RPMI8226 (cell line): ENCODE measurements around the gene P2RX3.

Experiments
- DNase-seq: peaks from one replicate; pipeline ENCODE4 v3.0.0-alpha.2; 2015

The P2RX3 gene

DNA sequence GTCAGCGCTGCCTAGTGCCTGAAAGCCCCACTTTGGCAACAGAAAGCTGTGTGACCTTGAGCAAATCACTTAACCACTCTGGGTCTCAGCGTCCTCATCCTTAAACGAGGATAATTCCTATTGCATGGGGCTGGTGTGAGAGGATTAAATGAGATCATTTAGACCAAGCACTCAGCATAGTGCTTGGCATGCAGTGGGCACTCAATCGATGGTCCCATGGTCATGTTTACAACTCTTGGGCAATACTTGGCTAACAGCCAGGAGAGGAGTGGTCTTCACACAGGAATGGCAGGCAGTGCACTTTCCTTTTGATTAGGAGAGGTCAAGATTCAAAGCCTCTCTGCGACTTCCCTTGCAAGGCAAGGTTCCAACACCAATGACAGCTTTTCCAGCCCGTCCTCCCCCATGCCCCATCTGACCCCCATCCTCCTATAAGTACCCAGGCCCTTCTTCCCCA lies 27.5 kb upstream of the P2RX3 start:
- DNase-seq: no peak

DNA sequence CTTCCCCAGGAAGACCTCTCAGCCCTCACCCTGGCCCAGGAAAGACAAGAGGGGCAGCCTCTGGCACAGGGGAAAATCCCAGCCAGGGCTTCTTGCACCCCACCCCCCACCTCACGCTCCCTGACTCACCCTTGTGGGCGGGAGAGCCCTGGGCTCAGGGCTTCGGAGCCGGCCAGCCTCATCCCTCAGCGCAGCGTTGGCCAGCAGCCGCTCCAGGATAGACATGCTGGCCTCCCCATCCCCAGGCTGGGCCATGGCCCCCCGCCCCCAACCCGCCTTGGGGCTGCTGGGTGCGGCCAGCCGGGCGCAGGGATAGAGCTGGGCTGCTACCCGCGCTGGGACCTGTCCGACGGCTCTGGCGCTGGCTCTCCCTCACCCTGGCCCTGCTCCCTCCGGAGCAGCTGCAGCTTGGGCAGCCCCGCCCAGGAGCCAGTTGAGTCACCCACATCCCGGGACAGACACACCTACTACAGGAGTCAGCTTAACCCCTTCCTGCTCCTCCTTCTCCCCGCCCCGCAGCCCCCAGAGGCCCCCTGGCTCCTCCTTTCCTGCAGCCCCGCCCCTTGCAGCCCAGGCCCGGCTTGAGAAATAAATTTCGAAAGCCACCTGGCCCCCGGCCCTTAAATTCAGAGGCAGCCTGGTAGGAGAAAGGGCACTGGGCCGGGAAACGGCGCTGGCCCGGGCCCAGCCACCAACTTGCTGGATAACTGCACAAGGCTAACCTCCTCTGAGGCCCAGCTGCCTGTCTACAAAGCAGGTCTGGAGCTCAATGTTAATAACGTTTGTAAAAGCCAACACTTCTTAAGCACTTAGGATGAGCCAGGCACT lies 26.8 kb upstream of the P2RX3 start:
- DNase-seq: no peak

DNA sequence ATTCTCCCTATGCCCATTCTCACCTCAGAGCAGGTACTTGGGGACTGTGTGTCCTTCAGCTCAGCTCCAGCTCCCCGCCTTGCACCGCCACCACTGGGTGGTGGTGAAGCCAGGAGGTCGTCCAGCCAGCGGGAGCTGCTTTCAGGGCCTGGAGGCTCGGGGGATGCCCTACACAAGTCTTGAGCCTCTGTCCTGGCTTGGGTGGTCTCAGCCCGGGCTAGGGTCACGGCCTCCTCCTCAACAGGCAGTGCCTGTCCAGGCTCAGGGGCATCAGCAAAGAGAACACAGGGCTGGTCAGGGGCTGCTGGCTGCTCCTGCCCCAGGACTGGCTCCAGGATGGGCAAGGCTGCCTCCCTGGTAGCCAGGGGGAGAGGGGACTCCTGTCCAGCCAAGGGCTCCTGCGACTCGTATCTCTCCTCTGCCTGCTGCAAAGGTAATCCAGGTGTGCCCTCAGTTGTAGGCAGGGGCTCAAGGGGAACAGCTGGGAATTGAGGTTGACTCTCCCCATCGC lies 25.6 kb upstream of the P2RX3 start:
- DNase-seq: no peak

DNA sequence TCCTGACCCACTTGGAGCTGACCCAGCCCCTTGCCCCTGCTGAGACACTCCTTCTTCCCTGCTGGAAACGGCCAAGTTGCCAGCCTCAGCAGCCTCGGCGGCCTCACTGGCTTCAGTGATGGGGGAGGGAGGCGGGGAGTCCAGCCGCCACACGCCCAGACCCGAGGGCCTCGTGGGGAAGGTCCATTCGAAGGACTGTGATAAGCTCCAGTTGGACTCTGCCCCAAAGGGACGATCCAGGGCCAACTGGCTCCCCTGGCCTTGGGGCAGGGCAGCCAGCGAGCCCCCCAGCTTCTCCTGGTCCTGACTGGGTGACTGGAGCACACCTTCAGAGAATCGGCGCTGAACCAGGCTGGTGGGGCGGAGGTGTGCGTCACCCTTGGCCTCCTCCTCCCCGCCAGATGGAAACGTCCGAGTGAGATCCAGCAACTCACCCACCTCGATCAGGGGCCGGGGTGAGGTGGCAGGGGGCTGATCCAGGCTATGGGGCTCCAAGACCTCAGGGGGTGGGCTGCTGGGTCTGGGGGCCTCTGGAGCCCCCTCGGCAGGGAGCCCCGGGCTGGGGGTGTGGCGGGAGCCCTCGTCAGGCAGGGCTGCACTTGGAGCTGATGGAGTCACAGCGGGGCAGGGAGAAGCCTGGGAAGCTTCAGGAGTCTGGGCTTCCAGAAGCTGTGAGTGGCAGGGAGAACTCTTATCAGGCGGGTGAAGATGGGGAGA lies 24.9 kb upstream of the P2RX3 start:
- no peak for DNase-seq

DNA sequence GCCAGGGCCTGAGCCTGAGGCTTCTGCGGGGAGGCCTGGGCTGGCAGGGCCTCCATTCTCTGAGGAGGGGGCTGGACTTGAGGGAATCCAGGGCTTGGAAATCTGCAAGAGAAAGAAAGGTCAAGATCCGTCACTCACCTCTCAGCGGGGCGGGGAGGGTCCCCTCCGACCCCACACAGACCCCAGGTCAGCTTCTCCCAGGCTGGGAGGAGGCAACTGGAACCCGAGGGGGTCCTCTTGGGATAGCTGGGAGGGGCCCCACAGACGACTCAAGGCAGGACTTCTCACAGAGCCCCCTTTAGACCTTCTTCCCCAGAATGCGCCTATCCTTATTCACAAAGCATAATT lies 24.4 kb upstream of the P2RX3 start:
- no peak for DNase-seq

DNA sequence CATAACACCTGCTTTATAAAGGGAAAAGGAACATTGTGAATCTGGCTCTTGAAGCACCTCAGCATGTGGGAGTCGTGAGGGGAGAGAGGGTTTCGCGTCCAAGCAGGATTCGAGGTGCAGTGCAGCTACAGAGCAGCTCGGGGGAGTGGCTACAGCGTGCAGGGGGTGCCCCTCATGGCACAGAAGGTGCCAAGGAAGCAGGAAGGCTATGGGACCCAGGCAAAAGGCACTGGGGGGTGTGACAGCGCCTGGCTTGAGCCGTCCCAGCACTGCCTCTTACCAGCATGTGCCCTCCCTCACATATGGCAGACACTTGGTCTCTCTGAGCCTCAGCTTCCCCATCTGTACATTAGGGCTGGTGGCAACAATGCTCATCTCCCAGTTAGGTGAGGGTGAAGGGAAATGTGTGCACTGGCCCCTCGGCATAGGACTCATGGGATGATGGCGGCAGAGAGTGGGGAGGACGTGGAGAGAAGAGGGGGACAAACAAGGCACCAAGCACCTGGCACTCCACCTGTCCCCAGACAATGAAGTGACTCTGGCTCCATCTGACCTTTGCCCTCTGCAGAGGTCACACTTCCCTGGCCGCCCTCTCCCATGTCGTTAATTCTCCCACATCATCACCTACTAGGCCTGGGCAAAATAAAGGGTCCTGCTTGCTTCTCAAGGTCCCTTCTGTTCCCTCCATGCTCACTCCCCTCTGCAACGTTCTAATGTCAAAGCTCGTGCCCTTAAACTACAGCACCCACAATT lies 23.8 kb upstream of the P2RX3 start:
- no peak for DNase-seq

DNA sequence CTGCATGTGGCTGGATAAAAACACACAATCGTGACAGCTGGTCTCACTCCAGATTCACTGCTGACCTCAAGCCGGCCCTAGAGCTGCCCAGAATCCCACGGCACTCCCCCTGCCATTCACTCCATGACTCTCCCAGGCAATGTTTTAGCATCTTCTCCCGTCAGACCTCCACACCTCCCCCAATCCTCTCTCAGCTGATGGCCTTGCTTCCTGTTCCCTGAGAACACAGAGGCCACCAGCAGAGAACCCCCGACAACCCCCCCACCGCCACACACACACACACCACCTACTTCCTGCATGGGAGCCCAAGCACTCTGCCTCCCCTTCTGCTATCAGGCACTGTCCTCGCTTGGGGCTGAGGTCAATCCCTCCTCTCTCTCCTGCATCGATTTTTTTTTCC lies 22.7 kb upstream of the P2RX3 start:
- no peak for DNase-seq

DNA sequence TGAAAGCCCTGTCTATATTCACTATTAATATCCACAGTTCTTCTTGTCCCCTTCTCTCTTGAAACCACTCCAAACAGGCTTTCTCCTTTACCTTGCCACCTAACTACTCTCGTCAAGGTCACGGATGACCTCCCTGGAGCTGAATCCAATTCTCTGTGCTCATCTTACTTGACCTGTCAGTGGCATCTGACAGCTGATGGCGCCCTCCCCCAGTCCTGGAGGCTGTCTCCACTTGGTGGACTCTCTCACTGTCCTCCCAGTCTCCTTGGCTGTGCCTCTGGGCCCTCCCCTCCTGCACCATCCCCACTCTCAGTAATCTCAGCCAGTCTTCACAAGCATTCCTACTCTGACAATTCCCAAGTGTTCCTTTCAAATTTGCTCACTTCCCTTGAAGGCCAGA lies 22.1 kb upstream of the P2RX3 start:
- no peak for DNase-seq

DNA sequence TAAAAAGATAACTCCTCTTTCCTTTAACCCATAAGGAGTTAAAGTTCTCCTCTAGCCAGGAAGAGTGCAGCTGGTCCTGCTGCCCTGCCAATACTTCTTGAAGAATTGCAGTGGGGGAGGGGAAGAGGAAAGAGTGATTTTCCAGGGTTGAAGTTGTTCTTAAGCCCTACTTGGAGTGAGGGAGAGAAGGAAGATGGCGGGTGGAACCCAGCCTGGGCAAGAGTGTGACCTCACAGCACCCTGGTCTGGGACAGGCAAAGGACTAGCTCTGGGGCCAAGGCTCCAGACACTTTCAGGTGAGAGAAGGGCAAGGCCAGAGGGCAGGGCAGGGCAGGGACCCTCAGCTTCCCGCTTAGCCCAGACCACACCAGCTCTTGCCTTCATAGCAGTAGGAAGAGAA lies 20.0 kb upstream of the P2RX3 start:
- no peak for DNase-seq

DNA sequence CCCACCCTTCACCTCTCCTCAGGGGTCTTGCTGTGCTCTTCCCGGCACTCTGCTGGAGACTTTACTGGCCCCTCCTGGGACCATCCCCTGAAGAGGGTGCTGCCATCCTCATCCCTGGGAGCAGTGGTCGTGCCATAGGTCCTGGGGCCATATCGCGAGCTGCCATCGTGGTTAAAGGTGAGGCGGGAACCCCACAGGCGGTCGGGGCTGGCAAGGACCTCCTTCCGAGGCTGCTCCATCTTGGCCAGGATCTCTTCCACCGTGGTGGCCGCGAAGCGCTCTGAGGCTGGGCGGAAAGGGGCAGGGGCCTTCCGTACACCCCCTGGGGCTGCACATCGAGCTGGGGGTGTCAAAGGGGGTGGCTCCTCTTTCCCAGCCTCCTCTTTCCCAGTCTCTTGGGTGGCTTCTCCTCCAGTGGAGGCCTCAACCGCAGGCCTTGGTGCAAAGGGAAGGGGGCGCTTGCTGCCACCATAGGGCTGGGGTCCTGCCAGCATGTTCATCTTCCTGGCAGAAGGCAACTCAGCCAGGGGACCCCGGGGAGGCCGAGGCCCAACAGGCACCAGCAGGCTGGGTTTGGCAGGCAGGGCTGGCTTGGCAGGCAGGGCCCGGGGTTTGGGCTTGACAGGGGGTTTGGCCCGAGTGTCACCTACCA lies 18.0 kb upstream of the P2RX3 start:
- no peak for DNase-seq

DNA sequence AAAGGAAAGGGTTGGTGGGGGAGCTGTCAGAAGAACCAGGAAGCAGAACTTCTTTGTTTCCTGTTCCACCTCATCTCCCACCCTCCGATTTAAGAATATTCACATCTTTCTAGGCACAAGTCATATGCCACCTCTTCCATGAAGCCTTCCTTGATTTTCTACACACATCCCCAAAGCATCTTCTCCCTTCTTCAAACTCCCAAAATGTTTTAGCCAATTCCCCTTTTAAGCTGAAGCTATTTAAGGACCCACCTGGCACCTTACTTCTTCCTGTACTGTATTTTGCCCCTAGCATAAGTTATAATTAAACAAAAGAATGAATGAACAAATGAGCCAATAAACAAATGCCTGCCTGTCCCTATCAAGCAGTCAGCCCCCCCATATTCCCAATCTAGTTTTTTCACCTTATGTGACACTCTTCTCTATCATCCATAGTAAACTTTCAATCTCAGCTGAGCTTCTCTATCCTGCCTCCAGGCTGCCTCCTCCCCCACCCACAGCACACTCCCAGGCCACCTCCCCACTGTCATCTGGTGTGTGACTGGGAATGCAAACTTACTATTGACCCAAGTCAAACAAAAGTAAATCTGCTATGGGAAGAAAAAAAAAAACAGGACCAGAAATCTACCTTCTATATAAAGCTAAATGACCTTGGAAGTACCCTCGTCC lies 17.3 kb upstream of the P2RX3 start:
- no peak for DNase-seq

DNA sequence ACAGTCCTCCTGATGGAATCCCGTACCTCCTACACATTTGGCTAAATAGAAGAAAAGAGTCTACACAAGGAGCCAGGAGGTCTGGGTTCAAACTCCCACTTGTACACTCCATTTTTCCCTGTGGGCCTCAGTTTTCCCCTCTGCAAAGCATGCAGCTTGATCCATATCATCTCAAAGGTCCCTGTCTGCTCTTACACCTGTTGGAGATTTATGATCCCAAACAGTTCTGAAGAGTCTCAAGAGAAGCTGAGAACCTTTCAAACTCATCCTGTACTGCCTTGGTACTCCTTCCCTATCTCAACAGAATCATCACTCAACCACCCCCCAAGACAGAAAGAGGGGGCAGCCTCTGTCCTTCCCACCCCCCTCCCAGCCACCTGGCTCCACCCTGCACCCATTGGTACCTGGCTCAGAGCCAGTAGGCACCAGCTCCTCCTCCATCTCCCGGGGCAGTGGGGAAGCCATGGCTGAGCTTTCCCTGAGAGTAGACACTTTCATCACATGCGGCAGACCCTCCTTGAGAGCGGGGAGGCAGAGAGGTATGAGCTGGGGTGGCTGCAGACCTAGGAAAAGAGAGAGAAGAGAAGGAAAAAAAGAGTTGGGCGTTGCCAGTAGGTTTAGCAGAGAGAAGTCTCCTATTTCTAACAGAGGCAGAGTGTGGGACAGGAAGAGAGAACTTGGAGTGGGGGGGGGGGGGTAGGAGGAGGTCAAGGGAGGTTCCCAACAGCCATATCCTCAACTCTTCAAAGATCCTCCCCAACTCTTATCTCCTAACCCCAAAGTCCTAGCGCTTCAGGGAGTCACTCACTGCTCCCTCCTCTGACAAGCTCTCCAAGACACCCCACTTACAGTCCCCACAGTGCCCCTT lies 16.5 kb upstream of the P2RX3 start:
- DNase-seq: no peak

DNA sequence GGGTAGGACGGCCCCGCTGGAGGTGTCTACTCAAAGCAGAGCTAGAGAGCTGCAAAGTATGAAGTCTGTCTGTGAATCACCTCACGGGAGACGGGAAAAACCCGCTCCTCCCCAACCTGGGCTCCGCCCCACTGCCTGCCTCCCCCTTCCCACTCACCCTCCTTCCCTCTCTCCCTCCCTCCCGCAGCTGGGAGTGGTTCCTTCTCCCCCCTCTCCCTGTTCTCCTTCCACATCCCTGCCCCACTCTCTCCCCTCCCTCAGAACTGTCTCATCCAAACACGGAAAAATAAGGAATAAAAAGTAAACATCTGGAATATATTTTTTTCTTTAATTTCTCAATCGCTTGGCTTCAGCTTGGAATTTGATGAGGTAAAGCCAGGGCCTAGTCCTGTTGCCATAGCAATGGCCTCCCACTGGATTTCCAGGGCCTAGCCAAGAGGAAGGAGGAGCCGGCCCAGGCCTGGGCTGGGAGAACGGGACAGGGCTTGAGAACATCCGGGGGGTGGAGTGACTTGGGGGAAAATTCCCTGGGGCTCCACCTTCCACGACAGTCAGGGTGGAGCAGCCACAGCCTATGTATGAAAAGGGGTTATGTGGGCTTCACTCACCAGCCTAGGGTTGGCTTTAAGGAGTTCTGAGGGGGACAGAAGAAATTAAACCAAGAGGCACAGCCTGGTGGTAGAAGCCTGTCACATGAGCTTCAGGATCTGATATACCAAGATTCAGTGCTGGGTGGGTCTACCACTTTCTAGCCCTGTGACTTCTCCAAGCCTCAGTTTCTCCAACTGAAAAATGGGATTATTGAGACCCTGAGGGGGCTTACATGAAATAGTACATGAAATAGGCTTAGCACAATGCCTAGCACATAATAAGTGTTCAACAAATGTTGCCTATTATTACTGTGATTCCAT lies 15.6 kb upstream of the P2RX3 start:
- DNase-seq: no peak

DNA sequence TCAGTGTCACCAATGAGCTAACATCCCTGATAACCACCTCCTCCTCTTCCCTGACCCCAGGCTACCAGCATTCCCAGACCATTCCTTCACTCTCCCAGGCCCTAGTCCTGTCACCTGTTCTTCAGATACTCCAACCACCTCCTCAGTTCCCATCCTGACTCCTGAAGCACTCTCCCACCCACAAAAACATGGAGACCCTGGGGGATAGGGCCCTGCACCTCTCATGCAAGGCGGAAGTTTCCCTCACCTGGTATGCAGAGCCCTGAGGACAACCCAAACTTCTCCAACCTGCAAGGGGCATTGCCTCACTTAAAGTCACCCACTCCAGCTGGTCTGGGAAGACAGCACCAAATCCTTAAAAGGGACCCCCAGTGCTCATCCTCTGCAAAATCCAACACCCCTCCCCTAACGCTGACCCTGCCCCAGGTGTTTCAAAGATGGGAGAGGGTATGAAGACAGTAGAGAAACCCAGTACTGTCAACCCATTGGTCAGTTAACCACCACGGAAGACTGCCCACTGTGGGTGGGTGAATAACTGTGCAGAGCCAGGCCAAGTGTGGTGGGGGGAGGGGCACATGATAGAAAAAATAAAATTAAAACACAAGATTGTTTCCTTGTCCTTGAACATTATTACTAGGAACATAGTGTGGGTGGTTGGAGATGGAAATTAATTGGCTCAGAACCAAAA lies 14.8 kb upstream of the P2RX3 start:
- no peak for DNase-seq

DNA sequence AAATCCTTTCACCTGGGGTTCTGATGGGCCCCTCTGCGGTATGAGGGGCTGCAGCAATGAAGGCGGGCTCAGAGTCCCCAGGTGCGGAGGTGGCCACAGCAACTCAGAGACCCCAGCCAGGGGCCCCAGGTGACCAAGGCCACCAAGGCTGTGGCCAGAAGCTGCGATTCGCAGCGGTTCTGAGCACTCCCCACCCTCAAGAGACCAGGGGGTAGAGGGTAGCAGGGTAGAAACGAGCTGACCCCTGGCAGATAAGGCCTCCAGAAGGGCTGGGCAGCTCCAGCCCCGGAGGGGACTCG lies 14.3 kb upstream of the P2RX3 start:
- DNase-seq: no peak

DNA sequence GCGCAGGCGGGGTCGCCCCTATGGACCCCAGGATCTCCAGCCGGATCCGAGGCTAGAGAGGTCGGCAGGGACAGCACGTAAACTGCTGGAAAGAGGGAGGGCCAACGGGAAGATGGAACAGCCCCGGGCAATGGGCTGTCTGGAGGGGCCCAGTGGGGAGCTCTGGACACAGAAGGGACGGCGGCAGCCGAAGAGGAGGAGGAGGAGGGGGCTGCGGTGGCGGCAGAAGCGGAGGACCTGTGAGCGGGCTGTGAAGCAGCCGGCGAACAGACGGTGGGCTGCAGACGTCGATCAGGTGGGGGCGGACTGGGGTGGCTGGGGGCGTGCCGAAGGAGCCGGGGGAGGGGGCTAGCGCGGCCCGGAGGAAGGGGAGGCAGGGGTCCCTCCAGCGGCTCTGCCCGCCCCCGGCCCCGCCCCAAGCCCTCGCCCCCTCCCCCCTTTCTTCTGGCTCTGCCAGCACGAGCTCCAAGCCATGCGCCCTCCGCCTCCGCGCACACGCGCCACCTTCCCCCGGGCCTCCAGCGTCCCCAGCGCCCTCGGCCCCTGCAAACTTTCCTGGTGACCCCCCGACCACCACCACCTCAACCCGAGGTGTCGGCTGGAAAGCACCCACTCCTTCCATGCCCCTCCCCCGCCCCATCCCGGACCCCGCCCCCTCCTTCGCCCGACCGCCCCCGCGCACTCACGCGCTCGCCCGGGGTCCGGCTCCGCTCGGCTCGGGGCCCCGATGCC lies 13.8 kb upstream of the P2RX3 start:
- DNase-seq: peak; percentile 48

DNA sequence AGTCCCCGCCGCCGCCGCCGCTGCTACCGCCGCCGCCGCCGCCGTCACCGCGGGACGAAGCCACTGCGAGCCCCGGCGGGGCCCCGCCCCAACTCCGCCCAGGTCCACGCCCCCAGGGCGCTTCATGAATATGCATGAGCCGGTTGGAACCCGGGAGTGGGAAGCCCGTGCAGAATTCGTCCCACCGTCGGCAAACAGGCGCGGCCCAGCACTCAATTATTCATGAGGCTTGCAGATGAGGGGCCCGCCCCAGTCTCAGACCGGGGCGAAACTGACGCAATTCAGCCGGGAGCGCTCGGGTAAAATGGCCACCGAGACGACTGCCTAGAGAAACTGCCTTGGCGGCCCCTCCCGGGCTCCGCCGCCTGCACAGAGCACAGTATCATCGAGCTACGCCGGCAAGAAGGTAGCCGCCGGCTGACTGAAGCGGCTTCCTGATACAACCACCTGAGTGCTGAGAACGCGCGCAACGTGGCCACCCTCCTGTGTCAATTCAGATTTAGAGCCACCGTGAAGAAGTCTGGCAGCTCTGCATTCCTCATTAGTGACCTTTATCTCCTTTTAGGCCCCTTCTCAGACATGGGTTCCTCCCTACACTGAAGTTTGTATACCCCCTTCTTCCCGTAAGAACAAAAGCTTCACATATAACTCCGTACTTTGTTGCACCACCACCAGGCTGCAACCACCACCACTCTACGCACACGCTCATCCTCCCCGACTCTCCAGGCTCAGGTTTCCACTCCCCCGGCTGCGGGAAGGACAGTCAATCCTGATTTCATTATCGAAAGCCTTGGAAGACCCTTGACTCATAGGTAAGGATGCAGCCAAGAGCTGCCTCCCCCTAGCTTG lies 13.0 kb upstream of the P2RX3 start, which contains the start of gene TNKS1BP1:
Gene TNKS1BP1 (minus strand): TSS at position 67 of the 849 bp plus-strand sequence. CDS start 3,067 bp downstream, outside the sequence.
- peak; percentile 96 for DNase-seq

DNA sequence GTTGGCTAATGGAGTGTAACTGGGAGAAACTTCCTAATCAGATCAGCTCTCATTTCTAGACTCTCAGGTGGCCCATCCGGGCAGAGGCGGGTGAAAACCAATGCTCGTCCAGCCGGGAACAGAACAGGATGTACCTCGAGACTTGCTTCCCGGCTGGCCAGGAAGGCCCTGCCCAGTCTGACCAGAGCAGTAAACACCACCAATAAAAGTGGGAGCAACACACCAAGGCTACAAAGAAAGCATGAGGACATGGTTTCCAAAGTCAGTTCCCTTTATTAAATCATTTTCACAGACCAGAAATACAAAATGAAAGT lies 12.5 kb upstream of the P2RX3 start:
- no peak for DNase-seq
